Tibial nerve (tissue), 4 donors: ENCODE results near the gene EMD. TPM values are rescaled to one million over a fixed set of nuclear protein-coding genes. Genes with fewer than 3 reads are reported as not detected.

Experiments
- DNase-seq, 2 donors: peaks; one replicate each; pipeline ENCODE4 v3.0.0-alpha.2; 2019; ENCODE audit warnings: low spot score in 2 of 2
- H3K27ac ChIP-seq, 4 donors: fragments of 200-600 bp; sonication (generic) in 3 of 4; one replicate each; pipeline ENCODE4 v1.5.1; 2017 to 2019; ENCODE audit warnings: mild to moderate bottlenecking in 1 of 4
- H3K27me3 ChIP-seq, 2 donors: fragments of 200-600 bp; sonication (generic) in 1 of 2; one replicate each; pipeline versions ENCODE4 v1.5.1 to v1.6.0; 2017 to 2019
- H3K36me3 ChIP-seq, 3 donors: fragments of 200-600 bp; sonication (generic); one replicate each; pipeline ENCODE4 v1.5.1; 2018 to 2019
- H3K4me1 ChIP-seq, 4 donors: fragments of 200-600 bp; sonication (generic) in 3 of 4; one replicate each; pipeline ENCODE4 v1.5.1; 2017 to 2019
- H3K4me3 ChIP-seq, 4 donors: fragments of 200-600 bp; sonication (generic) in 3 of 4; one replicate each; pipeline ENCODE4 v1.5.1; 2017 to 2019; ENCODE audit warnings: mild to moderate bottlenecking in 1 of 4, moderate library complexity in 1 of 4
- H3K9me3 ChIP-seq, 4 donors: fragments of 200-600 bp; sonication (generic) in 3 of 4; one replicate each; pipeline ENCODE4 v1.5.1; 2017 to 2019
- EP300 ChIP-seq, 2 donors: sonication (generic); formaldehyde crosslinking; IDR thresholded peaks; one replicate each; pipeline ENCODE4 v1.6.1; 2017; ENCODE audit warnings: antibody characterized with exemption in 2 of 2, mild to moderate bottlenecking in 1 of 2
- POLR2A ChIP-seq, 2 donors: fragments of 450-650 bp; IDR thresholded peaks; one replicate each; pipeline ENCODE4 v1.6.1; 2017; ENCODE audit warnings: antibody characterized with exemption in 2 of 2, mild to moderate bottlenecking in 2 of 2, moderate library complexity in 2 of 2
- whole genome bisulfite sequencing, 2 donors: methylation state at CpG; one replicate each; pipeline ENCODE4 v1.1.5; 2018; 5-methylcytosine and 5-hydroxymethylcytosine counted together
- total RNA-seq, 4 donors: library from RNA; depleted of rRNA; stranded (reverse); fragments of >200 nt; gene quantifications; one replicate each; pipeline ENCODE4 v1.1.0, GENCODE V29; 2016
- TF ChIP-seq, protein P1 (sequence below), 5 experiments: fragments of 200-600 bp in 3 of 5; fragments of 450-650 bp in 2 of 5; sonication (generic) in 3 of 5; IDR thresholded peaks; one replicate each; pipeline ENCODE4 v1.5.1; 2016 to 2019; ENCODE audit warnings: antibody characterized with exemption in 5 of 5, mild to moderate bottlenecking in 3 of 5, moderate library complexity in 2 of 5

Gene EMD
- total RNA-seq, 4 donors from 2014 or later, result 38.0 to 72.6 (median 46.7) TPM

DNA sequence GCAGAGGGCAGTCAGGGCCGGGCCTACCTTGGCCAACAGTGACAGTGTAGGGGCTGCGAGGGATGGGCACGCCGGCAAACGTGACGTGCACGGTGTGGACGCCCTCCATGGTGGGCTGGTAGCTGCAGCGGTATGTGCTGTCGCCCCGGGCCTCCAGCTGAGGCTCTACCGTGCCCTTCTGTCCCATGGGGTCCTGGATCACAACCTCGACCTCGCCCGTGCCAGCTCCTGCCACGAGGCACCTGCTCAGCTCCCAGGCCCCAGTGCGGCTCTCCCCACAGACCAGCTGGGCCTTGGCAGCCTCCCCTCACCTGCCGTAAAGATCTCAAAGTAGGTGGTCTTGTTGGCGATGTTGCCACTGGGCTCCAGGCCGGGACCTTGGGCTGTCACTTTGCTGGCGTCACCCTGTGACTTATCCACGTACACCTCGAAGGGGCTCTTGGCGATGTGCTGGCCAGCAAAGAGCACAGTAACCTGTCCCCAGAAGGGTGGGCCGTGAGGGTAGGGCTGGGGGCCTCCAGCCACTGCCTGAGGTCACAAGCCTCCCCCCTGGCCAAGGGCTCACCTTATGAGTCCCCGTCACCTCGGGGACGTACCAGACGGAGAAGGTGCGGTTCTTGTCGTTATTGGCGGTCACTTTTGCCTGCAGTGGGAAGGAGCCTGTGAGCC lies 13.0 kb upstream of the EMD start:
- H3K27ac ChIP-seq, result peak overlapping the region in 2 of 4 donors; percentile 96 to 97
- H3K9me3 ChIP-seq, result no peaks in the 10 kb centered on the region
- H3K27me3 ChIP-seq, result no peaks in the 10 kb centered on the region
- WGBS, 2 donors, result 80 to 82% methylated on average over 12 to 25 of the region's 32 CpGs
- peaks cover 0 to 67% (median 10%) of the 10 kb centered on the region in 3 donors for H3K36me3 ChIP-seq
- TF ChIP-seq POLR2A (IDR thresholded peaks at IDR 0.05), result no peak
- no peak for TF ChIP-seq EP300 (IDR thresholded peaks at IDR 0.05)
- TF ChIP-seq, protein P1, sequence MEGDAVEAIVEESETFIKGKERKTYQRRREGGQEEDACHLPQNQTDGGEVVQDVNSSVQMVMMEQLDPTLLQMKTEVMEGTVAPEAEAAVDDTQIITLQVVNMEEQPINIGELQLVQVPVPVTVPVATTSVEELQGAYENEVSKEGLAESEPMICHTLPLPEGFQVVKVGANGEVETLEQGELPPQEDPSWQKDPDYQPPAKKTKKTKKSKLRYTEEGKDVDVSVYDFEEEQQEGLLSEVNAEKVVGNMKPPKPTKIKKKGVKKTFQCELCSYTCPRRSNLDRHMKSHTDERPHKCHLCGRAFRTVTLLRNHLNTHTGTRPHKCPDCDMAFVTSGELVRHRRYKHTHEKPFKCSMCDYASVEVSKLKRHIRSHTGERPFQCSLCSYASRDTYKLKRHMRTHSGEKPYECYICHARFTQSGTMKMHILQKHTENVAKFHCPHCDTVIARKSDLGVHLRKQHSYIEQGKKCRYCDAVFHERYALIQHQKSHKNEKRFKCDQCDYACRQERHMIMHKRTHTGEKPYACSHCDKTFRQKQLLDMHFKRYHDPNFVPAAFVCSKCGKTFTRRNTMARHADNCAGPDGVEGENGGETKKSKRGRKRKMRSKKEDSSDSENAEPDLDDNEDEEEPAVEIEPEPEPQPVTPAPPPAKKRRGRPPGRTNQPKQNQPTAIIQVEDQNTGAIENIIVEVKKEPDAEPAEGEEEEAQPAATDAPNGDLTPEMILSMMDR (IDR thresholded peaks at IDR 0.05), result no peak
- H3K4me1 ChIP-seq, result peaks cover 0 to 33% (median 14%) of the 10 kb centered on the region in 4 donors
- no peak overlapping the region for H3K4me3 ChIP-seq
- DNase-seq, result no peak

DNA sequence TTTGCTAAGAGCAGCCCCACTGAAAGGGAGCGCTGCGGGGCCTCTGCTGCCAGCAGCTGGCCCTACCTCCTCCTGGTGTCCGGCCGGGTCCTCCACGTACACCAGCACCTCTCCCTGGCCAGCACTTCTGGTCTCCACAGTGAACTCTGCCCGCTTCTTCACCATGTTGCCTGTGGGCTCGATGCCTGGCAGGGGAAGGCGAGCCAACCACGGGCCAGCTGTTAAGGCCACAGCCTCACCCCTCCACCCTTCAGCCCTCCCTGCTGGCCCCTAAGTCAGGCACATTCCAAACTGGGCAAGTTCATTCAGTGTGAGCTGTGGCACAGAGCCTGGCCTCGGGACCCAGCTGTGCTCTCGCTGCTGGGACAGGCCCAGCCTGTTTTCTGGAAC lies 12.4 kb upstream of the EMD start:
- Histone ChIP-seq H3K27me3 (no peaks in the 10 kb centered on the region), H3K27ac (peak overlapping the region in 2 of 4 donors; percentile 96 to 97), H3K36me3 (peaks cover 0 to 62% (median 10%) of the 10 kb centered on the region in 3 donors), H3K4me3 (no peak overlapping the region), H3K4me1 (peaks cover 0 to 33% (median 14%) of the 10 kb centered on the region in 4 donors), H3K9me3 (no peaks in the 10 kb centered on the region)
- WGBS, 2 donors, result 62 to 70% methylated on average over 8 to 11 of the region's 11 CpGs
- no peak for DNase-seq
- TF ChIP-seq, protein P1 (IDR thresholded peaks at IDR 0.05), result no peak
- no peak for TF ChIP-seq EP300 (IDR thresholded peaks at IDR 0.05)
- TF ChIP-seq POLR2A (IDR thresholded peaks at IDR 0.05), result no peak

DNA sequence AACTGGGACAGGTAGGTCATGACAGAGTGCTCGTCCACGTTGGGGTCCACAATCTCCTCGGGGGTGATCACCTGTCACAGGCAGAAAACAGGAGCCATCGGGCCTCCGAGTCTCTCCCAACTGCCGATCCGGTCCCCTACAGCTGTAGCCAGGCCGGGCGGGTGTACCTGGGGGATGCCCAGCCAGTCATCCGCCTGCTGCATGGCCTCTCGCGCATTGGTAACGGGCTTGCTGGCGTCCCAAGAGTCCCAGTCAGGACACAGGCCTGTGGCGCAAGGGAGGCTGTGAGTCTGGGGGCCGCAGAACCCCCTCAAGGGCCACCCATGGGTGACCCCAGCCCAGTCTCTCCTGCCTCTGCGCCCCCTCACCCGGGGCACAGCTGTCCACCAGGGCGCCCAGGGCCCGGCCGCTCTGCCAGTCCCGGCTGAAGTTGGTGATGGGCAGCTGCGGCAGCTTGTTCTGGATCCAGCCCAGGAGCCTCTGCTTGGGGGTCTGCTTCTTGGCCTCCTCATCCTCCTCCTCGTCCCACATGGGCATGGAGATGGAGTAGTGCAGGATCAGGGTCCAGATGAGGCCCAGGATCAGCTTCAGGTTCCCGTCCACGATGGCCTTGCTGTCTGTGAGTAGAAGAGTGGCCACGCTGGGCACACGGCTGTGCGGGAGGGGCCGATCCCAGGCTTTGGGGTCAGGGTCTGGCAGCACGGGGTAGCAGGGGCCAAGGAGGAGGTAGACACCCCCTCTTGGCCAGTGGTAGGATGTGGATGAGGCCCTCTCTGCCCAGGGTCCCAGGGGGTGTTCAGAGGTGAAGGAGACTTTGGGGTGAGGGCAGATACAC lies 11.4 kb upstream of the EMD start:
- Histone ChIP-seq H3K27ac (peak overlapping the region; percentile 88 to 97 (median 94)), H3K4me3 (peak overlapping the region in 3 of 4 donors; percentile 35 to 83 (median 45)), H3K36me3 (peaks cover 0 to 51% (median 10%) of the 10 kb centered on the region in 3 donors), H3K27me3 (no peaks in the 10 kb centered on the region), H3K9me3 (no peaks in the 10 kb centered on the region), H3K4me1 (peaks cover 0 to 43% (median 18%) of the 10 kb centered on the region in 4 donors)
- TF ChIP-seq EP300 (IDR thresholded peaks at IDR 0.05) (no peak), POLR2A (IDR thresholded peaks at IDR 0.05) (no peak)
- TF ChIP-seq, protein P1 (IDR thresholded peaks at IDR 0.05), result no peak
- no peak for DNase-seq
- WGBS, 2 donors, result 72% methylated on average over 19 of the region's 31 CpGs; no CpG with 5 or more reads in 1 of the 2 donors

DNA sequence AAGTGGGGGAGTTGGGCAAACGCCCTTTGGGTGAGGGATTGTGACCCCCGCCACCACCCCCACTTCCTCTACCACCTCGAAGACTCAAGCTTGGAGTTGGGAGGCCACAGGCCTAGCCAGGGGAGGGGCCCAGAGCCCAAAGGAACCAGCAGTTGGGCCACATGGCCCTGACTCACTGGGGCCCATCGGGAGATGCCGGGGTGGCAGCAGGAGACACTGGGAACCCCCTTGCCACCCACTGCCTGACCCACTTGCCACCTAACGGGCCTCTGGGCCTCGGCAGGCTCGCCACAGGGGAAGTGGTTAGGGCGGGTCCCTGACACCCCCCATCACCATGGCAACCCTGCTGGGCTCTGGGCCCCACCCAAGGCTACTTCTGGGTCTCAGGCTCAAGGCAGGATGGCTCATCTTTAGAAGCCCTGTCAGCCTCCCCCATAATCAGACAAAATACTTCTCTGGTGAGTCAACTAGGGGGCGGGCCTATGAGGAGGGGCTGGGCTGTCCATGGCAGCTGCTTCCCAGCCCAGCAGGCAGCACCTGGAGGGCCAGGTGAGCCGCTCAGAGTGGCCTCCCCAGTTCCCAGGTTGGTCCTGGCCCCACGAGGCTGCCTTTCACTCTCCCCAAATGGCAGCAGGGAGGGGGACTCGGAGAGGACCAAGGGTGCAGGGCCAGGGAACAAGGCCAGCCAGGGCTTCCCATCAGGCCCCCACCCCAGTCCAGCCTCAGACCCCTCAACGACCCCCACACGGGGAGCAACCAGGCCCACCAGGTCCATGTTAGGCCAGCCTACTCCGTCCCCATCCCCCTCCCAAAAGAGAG lies 10.3 kb upstream of the EMD start:
- peaks cover 0 to 54% (median 20%) of the 10 kb centered on the region in 4 donors for H3K4me1 ChIP-seq
- H3K36me3 ChIP-seq, result peaks cover 0 to 42% (median 10%) of the 10 kb centered on the region in 3 donors
- peak; percentile 45 to 69 for DNase-seq
- 39% methylated on average over 11 of the region's 16 CpGs; no CpG with 5 or more reads in 1 of the 2 donors for WGBS, 2 donors
- H3K27me3 ChIP-seq, result no peaks in the 10 kb centered on the region
- TF ChIP-seq POLR2A (IDR thresholded peaks at IDR 0.05) (peak in 1 of 2 donors; percentile 24), EP300 (IDR thresholded peaks at IDR 0.05) (peak in 1 of 2 donors; percentile 51)
- TF ChIP-seq, protein P1 (IDR thresholded peaks at IDR 0.05), result no peak
- peak overlapping the region; percentile 35 to 83 (median 54) for H3K4me3 ChIP-seq
- no peaks in the 10 kb centered on the region for H3K9me3 ChIP-seq
- peak overlapping the region; percentile 88 to 97 (median 94) for H3K27ac ChIP-seq
